ENCODE results near the gene WDR59. TPM values are rescaled to one million over a fixed set of nuclear protein-coding genes. Genes with fewer than 3 reads are reported as not detected.

WDR59 gene
- total RNA-seq, 6 experiments from 2014 or later = 32.1 to 39.8 (median 37.3) TPM

DNA sequence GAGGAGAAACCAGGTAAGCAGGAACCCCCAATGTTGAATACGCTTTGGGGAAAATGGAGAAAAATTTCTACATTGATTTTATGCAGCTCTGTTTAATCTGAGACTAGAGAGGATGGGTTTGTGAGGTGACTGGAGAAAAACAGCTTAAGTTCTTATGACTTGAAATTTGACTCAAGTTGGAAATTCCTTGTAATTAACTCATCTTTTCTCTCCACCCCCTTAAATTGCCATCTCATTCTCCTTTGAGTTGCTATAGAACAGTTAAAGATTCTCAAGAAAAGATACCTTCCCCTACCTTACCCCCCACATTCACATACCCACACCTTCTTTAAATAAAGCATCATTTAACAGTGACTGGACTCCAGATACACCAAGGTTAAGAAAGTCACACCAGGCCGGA, 38.1 kb upstream of the WDR59 start:
- Mint-ChIP-seq H3K9me3 (peaks cover 20% of the 10 kb centered on the region), H3K27ac (peak overlapping the region; percentile 66), H3K4me1 (ENCODE audit: low read depth) (peaks cover 35% of the 10 kb centered on the region), H3K27me3 (ENCODE audit: insufficient read depth) (no peaks in the 10 kb centered on the region), H3K4me3 (peak overlapping the region; percentile 18; the same call in 1 of the 2 replicates), H3K36me3 (ENCODE audit: low read depth) (peaks cover 33% of the 10 kb centered on the region)
- DNase-seq = peak; percentile 9
- TF ChIP-seq, protein P1, sequence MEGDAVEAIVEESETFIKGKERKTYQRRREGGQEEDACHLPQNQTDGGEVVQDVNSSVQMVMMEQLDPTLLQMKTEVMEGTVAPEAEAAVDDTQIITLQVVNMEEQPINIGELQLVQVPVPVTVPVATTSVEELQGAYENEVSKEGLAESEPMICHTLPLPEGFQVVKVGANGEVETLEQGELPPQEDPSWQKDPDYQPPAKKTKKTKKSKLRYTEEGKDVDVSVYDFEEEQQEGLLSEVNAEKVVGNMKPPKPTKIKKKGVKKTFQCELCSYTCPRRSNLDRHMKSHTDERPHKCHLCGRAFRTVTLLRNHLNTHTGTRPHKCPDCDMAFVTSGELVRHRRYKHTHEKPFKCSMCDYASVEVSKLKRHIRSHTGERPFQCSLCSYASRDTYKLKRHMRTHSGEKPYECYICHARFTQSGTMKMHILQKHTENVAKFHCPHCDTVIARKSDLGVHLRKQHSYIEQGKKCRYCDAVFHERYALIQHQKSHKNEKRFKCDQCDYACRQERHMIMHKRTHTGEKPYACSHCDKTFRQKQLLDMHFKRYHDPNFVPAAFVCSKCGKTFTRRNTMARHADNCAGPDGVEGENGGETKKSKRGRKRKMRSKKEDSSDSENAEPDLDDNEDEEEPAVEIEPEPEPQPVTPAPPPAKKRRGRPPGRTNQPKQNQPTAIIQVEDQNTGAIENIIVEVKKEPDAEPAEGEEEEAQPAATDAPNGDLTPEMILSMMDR (IDR thresholded peaks at IDR 0.05) = no peak

DNA sequence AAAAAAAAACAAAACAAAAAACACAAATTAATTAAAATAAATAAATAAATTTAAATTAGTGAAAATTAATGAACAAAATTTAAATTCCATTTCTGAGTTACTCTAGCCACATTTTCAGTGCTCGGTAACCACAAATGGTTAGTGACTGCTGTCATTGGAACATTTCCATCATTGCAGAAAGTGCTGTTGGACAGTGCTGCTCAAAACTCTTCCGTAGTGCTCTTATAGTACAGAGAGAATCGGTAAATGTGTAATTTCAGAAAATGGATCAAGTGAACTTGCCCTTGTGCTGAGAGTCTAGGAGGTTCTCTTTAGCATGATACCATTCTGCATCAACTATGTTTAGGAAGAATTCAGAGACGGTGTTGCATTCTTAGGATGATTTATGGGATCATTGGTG, 37.6 kb upstream of the WDR59 start:
- DNase-seq = no peak
- Mint-ChIP-seq H3K4me3 (0 out of 2 replicates have a peak overlapping the region, but pooled peaks have one; percentile 18), H3K36me3 (ENCODE audit: low read depth) (peaks cover 33% of the 10 kb centered on the region), H3K9me3 (peaks cover 20% of the 10 kb centered on the region), H3K4me1 (ENCODE audit: low read depth) (peaks cover 35% of the 10 kb centered on the region), H3K27ac (peak overlapping the region; percentile 66), H3K27me3 (ENCODE audit: insufficient read depth) (no peaks in the 10 kb centered on the region)
- TF ChIP-seq, protein P1 (IDR thresholded peaks at IDR 0.05) = no peak

DNA sequence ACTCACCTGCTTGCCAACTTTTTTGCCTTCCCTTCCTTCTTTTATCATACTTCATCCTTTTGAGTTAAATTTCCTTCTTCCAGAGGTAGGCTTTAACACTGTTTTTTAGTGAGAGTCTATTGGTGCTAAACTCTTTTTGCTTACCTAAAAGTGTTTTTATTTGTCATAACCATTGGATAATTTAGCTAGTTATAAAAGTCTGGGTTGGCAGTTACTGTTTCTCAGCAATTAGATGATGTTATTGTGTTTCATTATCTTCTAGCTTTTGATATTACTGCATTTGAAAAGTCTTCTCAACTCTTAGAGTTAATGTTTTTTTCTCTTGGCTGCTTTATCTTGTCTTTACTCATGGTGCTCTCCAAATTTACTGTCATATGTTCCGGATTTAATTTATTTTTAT, 36.5 kb upstream of the WDR59 start:
- DNase-seq = no peak
- peaks cover 33% of the 10 kb centered on the region for H3K36me3 Mint-ChIP-seq (ENCODE audit: low read depth)
- H3K4me3 Mint-ChIP-seq = no peak overlapping the region
- no peaks in the 10 kb centered on the region for H3K27me3 Mint-ChIP-seq (ENCODE audit: insufficient read depth)
- H3K9me3 Mint-ChIP-seq = peaks cover 20% of the 10 kb centered on the region
- peaks cover 35% of the 10 kb centered on the region for H3K4me1 Mint-ChIP-seq (ENCODE audit: low read depth)
- TF ChIP-seq, protein P1 (IDR thresholded peaks at IDR 0.05) = no peak
- H3K27ac Mint-ChIP-seq = no peak overlapping the region

DNA sequence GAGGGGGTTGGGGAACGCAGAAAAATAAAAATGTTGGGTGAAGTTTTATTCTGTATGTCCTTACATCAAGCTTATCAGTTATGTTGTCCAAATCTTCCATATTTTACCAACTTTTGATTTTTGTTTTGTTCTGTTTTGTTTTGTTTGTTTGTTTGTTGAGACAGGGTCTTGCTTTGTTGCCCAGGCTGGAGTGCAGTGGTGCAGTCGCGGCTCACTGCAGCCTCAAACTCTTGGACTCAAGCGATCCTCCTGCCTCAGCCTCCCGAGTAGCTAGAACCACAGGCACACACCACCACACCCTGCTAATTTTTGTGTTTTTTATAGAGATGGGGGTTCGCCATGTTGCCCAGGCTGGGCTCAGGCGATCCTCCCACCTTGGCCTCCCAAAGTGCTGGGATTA, 34.7 kb upstream of the WDR59 start:
- H3K4me3 Mint-ChIP-seq = no peak overlapping the region
- no peak for DNase-seq
- peaks cover 20% of the 10 kb centered on the region for H3K9me3 Mint-ChIP-seq
- no peaks in the 10 kb centered on the region for H3K27me3 Mint-ChIP-seq (ENCODE audit: insufficient read depth)
- H3K27ac Mint-ChIP-seq = no peak overlapping the region
- peaks cover 33% of the 10 kb centered on the region for H3K36me3 Mint-ChIP-seq (ENCODE audit: low read depth)
- H3K4me1 Mint-ChIP-seq (ENCODE audit: low read depth) = peaks cover 33% of the 10 kb centered on the region
- TF ChIP-seq, protein P1 (IDR thresholded peaks at IDR 0.05) = no peak

DNA sequence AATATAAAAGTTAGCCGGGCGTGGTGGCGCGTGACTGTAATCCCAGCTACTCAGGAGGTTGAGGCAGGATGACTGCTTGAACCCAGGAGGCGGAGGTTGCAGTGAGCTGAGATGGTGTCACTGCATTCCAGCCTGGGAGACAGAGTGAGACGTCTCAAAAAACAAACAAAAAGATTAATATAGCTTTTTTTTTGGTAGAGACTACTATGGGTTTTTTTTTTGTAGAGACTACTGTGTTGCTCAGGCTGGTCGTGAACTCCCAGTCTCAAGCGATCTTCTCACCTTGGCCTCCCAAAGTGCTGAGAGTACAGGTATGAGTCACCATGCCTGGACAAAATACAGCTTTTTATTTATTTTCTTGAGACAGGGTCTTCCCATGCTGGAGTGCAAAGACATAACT, 34.1 kb upstream of the WDR59 start:
- no peak overlapping the region for H3K27ac Mint-ChIP-seq
- TF ChIP-seq, protein P1 (IDR thresholded peaks at IDR 0.05) = no peak
- no peaks in the 10 kb centered on the region for H3K27me3 Mint-ChIP-seq (ENCODE audit: insufficient read depth)
- H3K36me3 Mint-ChIP-seq (ENCODE audit: low read depth) = peaks cover 33% of the 10 kb centered on the region
- H3K4me1 Mint-ChIP-seq (ENCODE audit: low read depth) = peaks cover 32% of the 10 kb centered on the region
- DNase-seq = no peak
- H3K4me3 Mint-ChIP-seq = no peak overlapping the region
- peaks cover 20% of the 10 kb centered on the region for H3K9me3 Mint-ChIP-seq
